A549 (cell line): ENCODE results near the gene RNF144A.

Experiments used
- CEBPB ChIP-seq, 2 experiments: fragments of >200 bp in 1 of 2; sonication (Bioruptor Twin) in 1 of 2; formaldehyde crosslinking in 1 of 2; IDR thresholded peaks; 2 replicates each; pipeline ENCODE4 v1.6.1; 2012 to 2016
- CHD2 ChIP-seq: fragments of 150-350 bp; IDR thresholded peaks from 2 replicates; pipeline ENCODE4 v1.6.1; 2014; ENCODE audit warnings: low read length; ENCODE audit not compliant: partially characterized antibody
- EP300 ChIP-seq, 2 experiments: fragments of >200 bp; sonication (Bioruptor Twin); formaldehyde crosslinking; IDR thresholded peaks; 2 replicates in 1 of 2; 3 replicates in 1 of 2; pipeline ENCODE4 v1.6.1; 2016 to 2017
- JUNB ChIP-seq: fragments of >200 bp; sonication (Bioruptor Twin); formaldehyde crosslinking; IDR thresholded peaks from 2 replicates; pipeline ENCODE4 v1.6.1; 2016
- MAFK ChIP-seq: fragments of 450-650 bp; IDR thresholded peaks from 2 replicates; pipeline ENCODE4 v1.6.1; 2014; ENCODE audit not compliant: partially characterized antibody
- POLR2A ChIP-seq: IDR thresholded peaks from 2 replicates; pipeline ENCODE4 v1.6.1; 2012; ENCODE audit warnings: mild to moderate bottlenecking, low read length
- RCOR1 ChIP-seq: fragments of 150-350 bp; IDR thresholded peaks from 2 replicates; pipeline ENCODE4 v1.6.1; 2014; ENCODE audit warnings: antibody characterized with exemption, low read length, low read depth
- TP53 ChIP-seq: fragments of 250-450 bp; sonication (Bioruptor Pico); IDR thresholded peaks from 2 replicates; pipeline ENCODE4 v1.5.0; 2021; ENCODE audit warnings: mild to moderate bottlenecking, moderate library complexity
- ZNF302 ChIP-seq: fragments of 250-450 bp; sonication (Bioruptor Pico); IDR thresholded peaks from 2 replicates; pipeline ENCODE4 v1.9.0; 2021; ENCODE audit warnings: inconsistent platforms, mild to moderate bottlenecking, moderate library complexity
- TF ChIP-seq, protein P1 (sequence below): fragments of >200 bp; sonication (Bioruptor Twin); formaldehyde crosslinking; IDR thresholded peaks from 3 replicates; pipeline ENCODE4 v1.5.1; 2016
- TF ChIP-seq, protein P2 (sequence below): IDR thresholded peaks from 2 replicates; pipeline ENCODE4 v1.6.1; 2012; ENCODE audit warnings: low read depth, borderline replicate concordance
- TF ChIP-seq, protein P3 (sequence below): IDR thresholded peaks from 2 replicates; pipeline ENCODE4 v1.6.1; 2012
- TF ChIP-seq, protein P4 (sequence below): fragments of 450-650 bp; IDR thresholded peaks from 2 replicates; pipeline ENCODE4 v1.6.1; 2014; ENCODE audit warnings: antibody characterized with exemption
- TF ChIP-seq, protein P5 (sequence below): fragments of 200-600 bp; sonication (generic); IDR thresholded peaks from 2 replicates; pipeline ENCODE4 v1.6.1; 2016; ENCODE audit warnings: antibody characterized with exemption, mild to moderate bottlenecking, moderate library complexity

DNA sequence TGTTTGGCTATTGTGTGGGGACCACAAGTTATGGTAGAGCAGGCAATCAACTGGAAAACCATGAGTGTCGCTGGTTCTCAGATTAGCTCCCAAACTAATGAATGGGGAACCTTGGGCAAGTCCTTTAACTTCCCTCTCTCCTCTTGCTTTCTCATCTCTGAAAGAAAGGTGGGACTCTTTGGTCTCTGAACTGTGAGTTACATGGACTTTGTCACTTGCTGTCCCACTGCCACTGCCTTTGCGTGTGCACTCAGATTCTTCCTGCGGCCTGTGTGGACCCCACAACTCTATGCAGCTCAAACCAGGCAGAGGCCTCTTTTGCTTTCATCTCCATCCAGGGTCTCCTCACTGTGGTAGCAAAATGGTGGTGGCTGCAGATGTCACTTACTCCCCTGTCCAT is 86.7 kb downstream of the RNF144A start:
- TF ChIP-seq, protein P1, sequence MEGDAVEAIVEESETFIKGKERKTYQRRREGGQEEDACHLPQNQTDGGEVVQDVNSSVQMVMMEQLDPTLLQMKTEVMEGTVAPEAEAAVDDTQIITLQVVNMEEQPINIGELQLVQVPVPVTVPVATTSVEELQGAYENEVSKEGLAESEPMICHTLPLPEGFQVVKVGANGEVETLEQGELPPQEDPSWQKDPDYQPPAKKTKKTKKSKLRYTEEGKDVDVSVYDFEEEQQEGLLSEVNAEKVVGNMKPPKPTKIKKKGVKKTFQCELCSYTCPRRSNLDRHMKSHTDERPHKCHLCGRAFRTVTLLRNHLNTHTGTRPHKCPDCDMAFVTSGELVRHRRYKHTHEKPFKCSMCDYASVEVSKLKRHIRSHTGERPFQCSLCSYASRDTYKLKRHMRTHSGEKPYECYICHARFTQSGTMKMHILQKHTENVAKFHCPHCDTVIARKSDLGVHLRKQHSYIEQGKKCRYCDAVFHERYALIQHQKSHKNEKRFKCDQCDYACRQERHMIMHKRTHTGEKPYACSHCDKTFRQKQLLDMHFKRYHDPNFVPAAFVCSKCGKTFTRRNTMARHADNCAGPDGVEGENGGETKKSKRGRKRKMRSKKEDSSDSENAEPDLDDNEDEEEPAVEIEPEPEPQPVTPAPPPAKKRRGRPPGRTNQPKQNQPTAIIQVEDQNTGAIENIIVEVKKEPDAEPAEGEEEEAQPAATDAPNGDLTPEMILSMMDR, result no peak
- TF ChIP-seq, protein P2, sequence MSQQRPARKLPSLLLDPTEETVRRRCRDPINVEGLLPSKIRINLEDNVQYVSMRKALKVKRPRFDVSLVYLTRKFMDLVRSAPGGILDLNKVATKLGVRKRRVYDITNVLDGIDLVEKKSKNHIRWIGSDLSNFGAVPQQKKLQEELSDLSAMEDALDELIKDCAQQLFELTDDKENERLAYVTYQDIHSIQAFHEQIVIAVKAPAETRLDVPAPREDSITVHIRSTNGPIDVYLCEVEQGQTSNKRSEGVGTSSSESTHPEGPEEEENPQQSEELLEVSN, result no peak
- TF ChIP-seq, protein P3, sequence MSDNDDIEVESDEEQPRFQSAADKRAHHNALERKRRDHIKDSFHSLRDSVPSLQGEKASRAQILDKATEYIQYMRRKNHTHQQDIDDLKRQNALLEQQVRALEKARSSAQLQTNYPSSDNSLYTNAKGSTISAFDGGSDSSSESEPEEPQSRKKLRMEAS, result no peak
- TF ChIP-seq POLR2A, result no peak
- TF ChIP-seq EP300 (IDR thresholded peaks at IDR 0.05), result no peak
- no peak for TF ChIP-seq CEBPB (IDR thresholded peaks at IDR 0.05)
- TF ChIP-seq JUNB, result no peak
- TF ChIP-seq CHD2, result no peak
- no peak for TF ChIP-seq MAFK
- TF ChIP-seq, protein P4, sequence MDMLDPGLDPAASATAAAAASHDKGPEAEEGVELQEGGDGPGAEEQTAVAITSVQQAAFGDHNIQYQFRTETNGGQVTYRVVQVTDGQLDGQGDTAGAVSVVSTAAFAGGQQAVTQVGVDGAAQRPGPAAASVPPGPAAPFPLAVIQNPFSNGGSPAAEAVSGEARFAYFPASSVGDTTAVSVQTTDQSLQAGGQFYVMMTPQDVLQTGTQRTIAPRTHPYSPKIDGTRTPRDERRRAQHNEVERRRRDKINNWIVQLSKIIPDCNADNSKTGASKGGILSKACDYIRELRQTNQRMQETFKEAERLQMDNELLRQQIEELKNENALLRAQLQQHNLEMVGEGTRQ, result no peak
- TF ChIP-seq, protein P5, sequence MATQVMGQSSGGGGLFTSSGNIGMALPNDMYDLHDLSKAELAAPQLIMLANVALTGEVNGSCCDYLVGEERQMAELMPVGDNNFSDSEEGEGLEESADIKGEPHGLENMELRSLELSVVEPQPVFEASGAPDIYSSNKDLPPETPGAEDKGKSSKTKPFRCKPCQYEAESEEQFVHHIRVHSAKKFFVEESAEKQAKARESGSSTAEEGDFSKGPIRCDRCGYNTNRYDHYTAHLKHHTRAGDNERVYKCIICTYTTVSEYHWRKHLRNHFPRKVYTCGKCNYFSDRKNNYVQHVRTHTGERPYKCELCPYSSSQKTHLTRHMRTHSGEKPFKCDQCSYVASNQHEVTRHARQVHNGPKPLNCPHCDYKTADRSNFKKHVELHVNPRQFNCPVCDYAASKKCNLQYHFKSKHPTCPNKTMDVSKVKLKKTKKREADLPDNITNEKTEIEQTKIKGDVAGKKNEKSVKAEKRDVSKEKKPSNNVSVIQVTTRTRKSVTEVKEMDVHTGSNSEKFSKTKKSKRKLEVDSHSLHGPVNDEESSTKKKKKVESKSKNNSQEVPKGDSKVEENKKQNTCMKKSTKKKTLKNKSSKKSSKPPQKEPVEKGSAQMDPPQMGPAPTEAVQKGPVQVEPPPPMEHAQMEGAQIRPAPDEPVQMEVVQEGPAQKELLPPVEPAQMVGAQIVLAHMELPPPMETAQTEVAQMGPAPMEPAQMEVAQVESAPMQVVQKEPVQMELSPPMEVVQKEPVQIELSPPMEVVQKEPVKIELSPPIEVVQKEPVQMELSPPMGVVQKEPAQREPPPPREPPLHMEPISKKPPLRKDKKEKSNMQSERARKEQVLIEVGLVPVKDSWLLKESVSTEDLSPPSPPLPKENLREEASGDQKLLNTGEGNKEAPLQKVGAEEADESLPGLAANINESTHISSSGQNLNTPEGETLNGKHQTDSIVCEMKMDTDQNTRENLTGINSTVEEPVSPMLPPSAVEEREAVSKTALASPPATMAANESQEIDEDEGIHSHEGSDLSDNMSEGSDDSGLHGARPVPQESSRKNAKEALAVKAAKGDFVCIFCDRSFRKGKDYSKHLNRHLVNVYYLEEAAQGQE, result no peak
- TF ChIP-seq TP53 (CRISPR knock-in tag), result no peak
- TF ChIP-seq RCOR1, result no peak
- no peak for TF ChIP-seq ZNF302
